NB4 (cell line): ENCODE results near the gene DLGAP4.

Source experiments
- DNase-seq: peaks from one replicate; pipeline ENCODE4 v3.0.0; 2010; ENCODE audit warnings: low read depth
- H3K4me3 ChIP-seq: one replicate; pipeline ENCODE4 v1.5.1; 2011; ENCODE audit warnings: mild to moderate bottlenecking, low read depth, low read length, moderate library complexity
- CTCF ChIP-seq: IDR thresholded peaks from one replicate; pipeline ENCODE4 v1.5.1; 2012; ENCODE audit warnings: low read depth, low read length
- MAX ChIP-seq: IDR thresholded peaks from 2 replicates; pipeline ENCODE4 v1.6.1; 2011; ENCODE audit warnings: low read depth, low read length
- MYC ChIP-seq: IDR thresholded peaks from 2 replicates; pipeline ENCODE4 v1.6.1; 2011; ENCODE audit warnings: low read depth, low read length
- POLR2A ChIP-seq: IDR thresholded peaks from 2 replicates; pipeline ENCODE4 v1.6.1; 2011; ENCODE audit warnings: mild to moderate bottlenecking; ENCODE audit not compliant: insufficient read length; ENCODE audit errors: extremely low read depth

The DLGAP4 gene

GRCh38 chr20:36392989-36393388, 86.8 kb downstream of the DLGAP4 start:
- TF ChIP-seq CTCF = no peak
- TF ChIP-seq MYC = no peak
- no peak for TF ChIP-seq MAX
- TF ChIP-seq POLR2A = no peak
- no peak for DNase-seq
- H3K4me3 ChIP-seq = no peak overlapping the region

- DNase-seq = no peak
- TF ChIP-seq POLR2A (no peak), MYC (no peak), MAX (no peak), CTCF (no peak)
- H3K4me3 ChIP-seq = no peak overlapping the region
Measured at GRCh38 chr20:36394340-36394965, 88.3 kb downstream of the DLGAP4 start.

GRCh38 chr20:36396340-36396739, 90.2 kb downstream of the DLGAP4 start:
- no peak for DNase-seq
- H3K4me3 ChIP-seq = no peak overlapping the region
- TF ChIP-seq MAX = no peak
- no peak for TF ChIP-seq POLR2A
- no peak for TF ChIP-seq CTCF
- no peak for TF ChIP-seq MYC

- no peak for DNase-seq
- TF ChIP-seq POLR2A (no peak), MAX (no peak), MYC (no peak), CTCF (no peak)
- no peak overlapping the region for H3K4me3 ChIP-seq
Measured at GRCh38 chr20:36396847-36397630, 90.9 kb downstream of the DLGAP4 start.

GRCh38 chr20:36398515-36398914, 92.4 kb downstream of the DLGAP4 start:
- DNase-seq = no peak
- TF ChIP-seq CTCF = no peak
- TF ChIP-seq POLR2A = no peak
- TF ChIP-seq MAX = no peak
- TF ChIP-seq MYC = no peak
- no peak overlapping the region for H3K4me3 ChIP-seq
